CD4-positive, alpha-beta memory T cell (primary cell): ENCODE results near the gene CISTR. TPM values are rescaled to one million over a fixed set of nuclear protein-coding genes. Genes with fewer than 3 reads are reported as not detected.

ENCODE experiments used
- CTCF ChIA-PET: fragments of 350-600 bp; sonication (Branson Sonifier 250); formaldehyde crosslinking; loops from one replicate; lab custom pipeline; 2021; ENCODE audit warnings: inconsistent platforms; ENCODE audit not compliant: partially characterized antibody; lab: Charles Lee
- POLR2A ChIA-PET: fragments of 350-600 bp; sonication (Branson Sonifier 250); formaldehyde crosslinking; loops from one replicate; lab custom pipeline; 2021; ENCODE audit not compliant: partially characterized antibody; lab: Charles Lee
- DNase-seq, 5 donors: peaks; one replicate each; pipeline versions ENCODE4 v3.0.0 to v3.0.0-alpha.2; 2020 to 2022; ENCODE audit warnings: mixed read lengths in 1 of 5
- H3K27ac ChIP-seq: one replicate; pipeline ENCODE4 v1.7.0; 2013; ENCODE audit warnings: low read depth, low read length
- H3K27me3 ChIP-seq: 2 replicates; pipeline ENCODE4 v1.7.0; 2013; ENCODE audit warnings: mild to moderate bottlenecking, low read length, moderate library complexity; ENCODE audit not compliant: insufficient read depth
- H3K36me3 ChIP-seq: 2 replicates; pipeline ENCODE4 v1.7.0; 2013; ENCODE audit warnings: mild to moderate bottlenecking, low read length, moderate library complexity; ENCODE audit not compliant: insufficient read depth
- H3K4me1 ChIP-seq: 2 replicates; pipeline ENCODE4 v1.7.0; 2013; ENCODE audit warnings: mild to moderate bottlenecking, low read length, moderate library complexity; ENCODE audit not compliant: insufficient read depth
- H3K4me3 ChIP-seq, 2 donors: one replicate each; pipeline ENCODE4 v1.7.0; 2013; ENCODE audit warnings: low read length in 2 of 2, mild to moderate bottlenecking in 1 of 2
- H3K9me3 ChIP-seq, 2 donors: one replicate each; pipeline ENCODE4 v1.7.0; 2013; ENCODE audit warnings: low read length in 2 of 2, control low read depth in 1 of 2; ENCODE audit not compliant: control insufficient read depth in 1 of 2
- H3K27ac Mint-ChIP-seq, 7 donors: one replicate each; pipeline ENCODE4 v1.8.0; 2020 to 2021; ENCODE audit warnings: mixed read lengths in 7 of 7, mild to moderate bottlenecking in 6 of 7, inconsistent platforms in 3 of 7, moderate library complexity in 3 of 7
- H3K27me3 Mint-ChIP-seq, 2 donors: one replicate each; pipeline ENCODE4 v1.8.0; 2020 to 2021; ENCODE audit warnings: mixed read lengths in 2 of 2
- H3K36me3 Mint-ChIP-seq, 2 donors: one replicate each; pipeline ENCODE4 v1.8.0; 2020 to 2021; ENCODE audit warnings: mixed read lengths in 2 of 2, inconsistent platforms in 1 of 2, mild to moderate bottlenecking in 1 of 2
- H3K4me1 Mint-ChIP-seq, 4 donors: one replicate each; pipeline ENCODE4 v1.8.0; 2020 to 2021; ENCODE audit warnings: mixed read lengths in 4 of 4, mild to moderate bottlenecking in 1 of 4
- H3K4me3 Mint-ChIP-seq, 8 donors: one replicate each; pipeline ENCODE4 v1.8.0; 2020 to 2021; ENCODE audit warnings: mixed read lengths in 8 of 8, mild to moderate bottlenecking in 7 of 8, moderate library complexity in 6 of 8, inconsistent platforms in 3 of 8
- H3K9me3 Mint-ChIP-seq, 8 donors: one replicate each; pipeline ENCODE4 v1.8.0; 2020 to 2021; ENCODE audit warnings: mixed read lengths in 8 of 8, mild to moderate bottlenecking in 5 of 8, inconsistent platforms in 3 of 8, moderate library complexity in 1 of 8
- intact Hi-C: fragments of 100-400 bp; cut with micrococcal nuclease; formaldehyde crosslinking; loops from one replicate; pipeline ENCODE4 v1.15.1; 2023
- polyA plus RNA-seq, 2 donors: library from polyadenylated mRNA; unstranded; fragments of 300-500 nt; fragmentation: Illumina TruSeq; gene quantifications; one replicate each; pipeline ENCODE4 v1.2.3, GENCODE V29; 2021
- total RNA-seq, 2 experiments: library from RNA; stranded (reverse); gene quantifications; one replicate each; pipeline ENCODE4 v1.2.3, GENCODE V29; 2021

Gene CISTR
- total and polyA plus RNA-seq, 4 experiments from 2014 or later, result not detected

- peak overlapping the region in 6 of 8 donors; percentile 48 to 84 (median 70) for H3K4me3 Mint-ChIP-seq
Measured at GRCh38 chr12:53746592-53747092, 5.1 kb downstream of the CISTR start.

DNA sequence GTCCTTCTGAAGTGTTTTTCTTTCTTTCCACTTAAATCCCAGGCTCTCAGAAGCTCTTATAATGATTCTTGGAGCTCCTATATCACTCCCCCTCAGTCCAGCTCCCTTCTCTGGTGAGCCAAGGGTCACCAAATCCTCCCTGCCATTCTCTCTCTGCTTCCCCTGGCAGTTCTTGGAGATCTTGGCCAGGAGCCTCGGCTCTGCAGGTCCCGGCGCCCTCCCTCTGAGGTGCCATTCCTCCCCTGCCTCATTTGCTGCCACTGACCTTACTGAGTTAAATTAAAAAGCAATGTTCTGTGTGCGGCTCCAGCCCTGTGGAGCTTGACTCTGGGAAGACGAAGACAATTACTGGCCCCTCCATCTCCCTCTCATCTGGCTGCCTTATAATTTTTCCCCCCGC, 7.0 kb downstream of the CISTR start:
- Mint-ChIP-seq H3K9me3 (no peaks in the 10 kb centered on the region), H3K4me3 (no peak overlapping the region), H3K27me3 (peaks cover 19 to 39% of the 10 kb centered on the region in 2 donors), H3K27ac (no peak overlapping the region), H3K4me1 (peaks cover 8 to 16% (median 16%) of the 10 kb centered on the region in 4 donors), H3K36me3 (no peaks in the 10 kb centered on the region)
- ChIA-PET POLR2A (interaction anchor here (1.7 kb wide), 1 partner anchor 43 kb away, joined by 5 read pairs; no protein-coding TSS in a partner anchor), CTCF (interaction anchor here (1.7 to 9.9 kb wide), 11 partner anchors 11 to 119 kb away, joined by 4 to 290 read pairs (median 38); partner anchors contain the start of genes ATF7, ATP5MC2 and CALCOCO1)
- no peak overlapping the region for H3K27ac ChIP-seq
- H3K9me3 ChIP-seq, result no peaks in the 10 kb centered on the region
- no peaks in the 10 kb centered on the region for H3K36me3 ChIP-seq
- H3K27me3 ChIP-seq, result peaks cover 38% of the 10 kb centered on the region
- intact Hi-C loops, result no loop called here
- peaks cover 34% of the 10 kb centered on the region for H3K4me1 ChIP-seq
- no peak overlapping the region for H3K4me3 ChIP-seq
- no peak for DNase-seq

More at GRCh38 chr12:53746592-53747092, 5.1 kb downstream of the CISTR start:
- peaks cover 22 to 39% of the 10 kb centered on the region in 2 donors for H3K27me3 Mint-ChIP-seq
- peak overlapping the region in 1 of 7 donors; percentile 87 for H3K27ac Mint-ChIP-seq
- intact Hi-C loops, result loop anchor here (1.0 kb wide), 3 partner anchors 11 to 203 kb away; no protein-coding TSS in a partner anchor
- no peaks in the 10 kb centered on the region for H3K36me3 Mint-ChIP-seq
- H3K4me1 Mint-ChIP-seq, result peaks cover 8 to 21% (median 18%) of the 10 kb centered on the region in 4 donors
- Histone ChIP-seq H3K4me3 (no peak overlapping the region), H3K27me3 (peaks cover 40% of the 10 kb centered on the region), H3K27ac (no peak overlapping the region), H3K36me3 (no peaks in the 10 kb centered on the region), H3K4me1 (peaks cover 37% of the 10 kb centered on the region), H3K9me3 (no peaks in the 10 kb centered on the region)
- POLR2A ChIA-PET, result interaction anchor here (1.0 to 2.9 kb wide), 6 partner anchors 10 to 245 kb away, joined by 3 to 21 read pairs (median 4); partner anchors contain the start of genes CALCOCO1 and TARBP2
- no peaks in the 10 kb centered on the region for H3K9me3 Mint-ChIP-seq
- DNase-seq, result peak; percentile 82 to 86 (median 84)
- CTCF ChIA-PET, result interaction anchor here (0.6 to 9.9 kb wide), 23 partner anchors 9 to 665 kb away, joined by 3 to 290 read pairs (median 8); partner anchors contain the start of genes ATF7, ATP5MC2, CALCOCO1 and SMUG1

DNA sequence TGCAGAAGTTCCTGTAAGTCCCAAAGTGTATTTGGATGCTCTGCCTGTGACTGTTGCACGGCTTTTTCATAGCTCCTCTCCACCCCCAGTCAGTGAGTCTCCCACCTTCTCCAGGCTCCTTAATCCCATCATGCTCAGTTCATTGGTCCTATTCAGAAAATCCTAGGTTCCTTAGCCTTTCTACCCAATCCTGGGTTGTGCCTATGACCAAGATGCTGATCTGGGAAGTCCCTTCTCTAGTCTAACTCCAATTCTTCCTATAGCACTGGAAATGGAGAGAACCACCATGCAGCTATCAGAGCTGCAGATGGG, 7.7 kb downstream of the CISTR start:
- Histone ChIP-seq H3K4me3 (no peak overlapping the region), H3K4me1 (peaks cover 40% of the 10 kb centered on the region), H3K27me3 (peaks cover 43% of the 10 kb centered on the region), H3K9me3 (no peaks in the 10 kb centered on the region), H3K27ac (no peak overlapping the region), H3K36me3 (no peaks in the 10 kb centered on the region)
- DNase-seq, result no peak
- no peaks in the 10 kb centered on the region for H3K9me3 Mint-ChIP-seq
- ChIA-PET CTCF (interaction anchor here (1.1 to 9.9 kb wide), 15 partner anchors 11 to 443 kb away, joined by 3 to 290 read pairs (median 22); partner anchors contain the start of genes ATP5MC2 and CALCOCO1), POLR2A (interaction anchor here (1.7 kb wide), 1 partner anchor 42 kb away, joined by 5 read pairs; no protein-coding TSS in a partner anchor)
- H3K36me3 Mint-ChIP-seq, result no peaks in the 10 kb centered on the region
- H3K27ac Mint-ChIP-seq, result no peak overlapping the region
- intact Hi-C loops, result no loop called here
- peak overlapping the region in 1 of 8 donors; percentile 45 for H3K4me3 Mint-ChIP-seq
- peaks cover 14 to 20% (median 17%) of the 10 kb centered on the region in 4 donors for H3K4me1 Mint-ChIP-seq
- H3K27me3 Mint-ChIP-seq, result peaks cover 21 to 45% of the 10 kb centered on the region in 2 donors

- Histone ChIP-seq H3K36me3 (no peaks in the 10 kb centered on the region), H3K4me3 (no peak overlapping the region), H3K27me3 (peaks cover 49% of the 10 kb centered on the region), H3K4me1 (peaks cover 45% of the 10 kb centered on the region), H3K27ac (no peak overlapping the region), H3K9me3 (no peaks in the 10 kb centered on the region)
- Mint-ChIP-seq H3K9me3 (no peaks in the 10 kb centered on the region), H3K4me1 (peaks cover 16 to 25% (median 20%) of the 10 kb centered on the region in 4 donors), H3K27me3 (peaks cover 25 to 50% of the 10 kb centered on the region in 2 donors), H3K4me3 (peak overlapping the region in 7 of 8 donors; percentile 51 to 87 (median 73)), H3K27ac (no peak overlapping the region), H3K36me3 (no peaks in the 10 kb centered on the region)
- CTCF ChIA-PET, result interaction anchor here (0.8 to 9.9 kb wide), 18 partner anchors 12 to 473 kb away, joined by 3 to 290 read pairs (median 8); partner anchors contain the start of genes ATP5MC2 and CALCOCO1
- intact Hi-C loops, result loop anchor here (1.0 kb wide), 1 partner anchor 16 kb away; the partner anchor contains the start of gene CALCOCO1
- peak; percentile 61 to 71 (median 65) for DNase-seq
- POLR2A ChIA-PET, result interaction anchor here (0.6 to 1.7 kb wide), 3 partner anchors 15 to 41 kb away, joined by 3 to 5 read pairs (median 5); no protein-coding TSS in a partner anchor
Measured at GRCh38 chr12:53743266-53744129, 8.3 kb downstream of the CISTR start.

DNA sequence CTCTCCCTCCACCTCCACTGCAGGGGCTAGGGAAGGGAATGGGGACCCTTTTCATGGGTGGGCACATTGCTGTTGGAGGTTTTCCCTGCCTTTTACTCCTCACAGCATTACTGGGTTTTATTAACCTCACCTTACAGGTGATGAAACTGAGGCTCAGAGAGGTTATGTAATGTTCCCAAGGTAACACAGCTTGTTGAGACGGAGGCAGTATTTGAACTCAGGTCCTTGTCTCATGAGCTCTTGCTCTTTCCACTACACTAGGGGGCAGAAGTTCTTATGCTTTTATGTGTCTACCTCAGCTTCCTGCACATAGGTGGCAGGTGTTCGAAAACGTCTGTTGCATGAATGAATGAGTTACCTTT, 11.7 kb downstream of the CISTR start:
- peak in 1 of 5 donors; percentile 14 for DNase-seq
- Histone ChIP-seq H3K4me3 (no peak overlapping the region), H3K27ac (no peak overlapping the region), H3K4me1 (peaks cover 28% of the 10 kb centered on the region), H3K36me3 (no peaks in the 10 kb centered on the region), H3K27me3 (peaks cover 51% of the 10 kb centered on the region), H3K9me3 (no peaks in the 10 kb centered on the region)
- peaks cover 11 to 29% (median 17%) of the 10 kb centered on the region in 4 donors for H3K4me1 Mint-ChIP-seq
- intact Hi-C loops, result no loop called here
- no peak overlapping the region for H3K27ac Mint-ChIP-seq
- peak overlapping the region in 1 of 8 donors; percentile 79 for H3K4me3 Mint-ChIP-seq
- H3K27me3 Mint-ChIP-seq, result peaks cover 24 to 51% of the 10 kb centered on the region in 2 donors
- H3K36me3 Mint-ChIP-seq, result no peaks in the 10 kb centered on the region
- ChIA-PET CTCF (interaction anchor here (0.9 to 9.9 kb wide), 4 partner anchors 10 to 40 kb away, joined by 3 to 122 read pairs (median 6); no protein-coding TSS in a partner anchor), POLR2A (interaction anchor here (4.7 kb wide), 1 partner anchor 12 kb away, joined by 22 read pairs; the partner anchor contains the start of gene CALCOCO1)
- H3K9me3 Mint-ChIP-seq, result no peaks in the 10 kb centered on the region

- Histone ChIP-seq H3K36me3 (no peaks in the 10 kb centered on the region), H3K27me3 (peaks cover 48% of the 10 kb centered on the region), H3K9me3 (no peaks in the 10 kb centered on the region), H3K4me1 (peaks cover 28% of the 10 kb centered on the region), H3K27ac (no peak overlapping the region), H3K4me3 (peak overlapping the region; percentile 3 to 23)
- peak in 1 of 5 donors; percentile 12 for DNase-seq
- Mint-ChIP-seq H3K36me3 (no peaks in the 10 kb centered on the region), H3K4me1 (peaks cover 11 to 29% (median 17%) of the 10 kb centered on the region in 4 donors), H3K27me3 (peaks cover 20 to 44% of the 10 kb centered on the region in 2 donors), H3K4me3 (peak overlapping the region in 6 of 8 donors; percentile 66 to 79 (median 78)), H3K27ac (peak overlapping the region in 5 of 7 donors; percentile 3 to 38 (median 20)), H3K9me3 (no peaks in the 10 kb centered on the region)
- ChIA-PET POLR2A (interaction anchor here (1.6 to 4.7 kb wide), 2 partner anchors 12 kb away, joined by 3 to 22 read pairs; partner anchors contain the start of genes CALCOCO1 and CISTR), CTCF (interaction anchor here (0.9 to 9.9 kb wide), 5 partner anchors 10 to 40 kb away, joined by 3 to 122 read pairs (median 7); no protein-coding TSS in a partner anchor)
- intact Hi-C loops, result no loop called here
Measured at GRCh38 chr12:53739214-53740129, 12.3 kb downstream of the CISTR start.
